Esophagus squamous epithelium (tissue), 5 donors: ENCODE results near the gene PSEN1. TPM values are rescaled to one million over a fixed set of nuclear protein-coding genes. Genes with fewer than 3 reads are reported as not detected.
A peak's percentile ranks its signal among the peaks of the same experiment; 100 is the strongest.

ENCODE experiments used
- DNase-seq: peaks from one replicate; lab custom pipeline; 2025; lab: John Stamatoyannopoulos, UW
- H3K27ac ChIP-seq, 4 donors: fragments of 200-600 bp; sonication (generic); one replicate each; pipeline ENCODE4 v1.5.1; 2016 to 2019; ENCODE audit warnings: mild to moderate bottlenecking in 1 of 4
- H3K27me3 ChIP-seq, 4 donors: fragments of 200-600 bp; sonication (generic); 1 replicate in 3 of 4; 2 replicates in 1 of 4; pipeline versions ENCODE4 v1.5.1 to v1.6.0; 2017 to 2021; ENCODE audit warnings: antibody characterized with exemption in 1 of 4
- H3K36me3 ChIP-seq, 3 donors: fragments of 200-600 bp; sonication (generic); one replicate each; pipeline ENCODE4 v1.5.1; 2016 to 2019
- H3K4me1 ChIP-seq, 3 donors: fragments of 200-600 bp; sonication (generic); one replicate each; pipeline ENCODE4 v1.5.1; 2017 to 2019
- H3K4me3 ChIP-seq, 4 donors: fragments of 200-600 bp; sonication (generic); 1 replicate in 3 of 4; 2 replicates in 1 of 4; pipeline ENCODE4 v1.5.1; 2016 to 2019; ENCODE audit warnings: mild to moderate bottlenecking in 2 of 4, moderate library complexity in 1 of 4
- H3K9me3 ChIP-seq, 3 donors: fragments of 200-600 bp; sonication (generic); one replicate each; pipeline ENCODE4 v1.5.1; 2016 to 2019
- POLR2A ChIP-seq, 4 donors: fragments of 450-650 bp; IDR thresholded peaks; one replicate each; pipeline ENCODE4 v1.6.1; 2017; ENCODE audit warnings: antibody characterized with exemption in 4 of 4, mild to moderate bottlenecking in 4 of 4, moderate library complexity in 3 of 4
- WGBS, 2 donors: methylation state at CpG; one replicate each; pipeline ENCODE4 v1.1.5; 2018; 5-methylcytosine and 5-hydroxymethylcytosine counted together
- intact Hi-C: fragments of 100-400 bp; cut with DNase I; formaldehyde crosslinking; loops from one replicate; pipeline ENCODE4 v1.15.0; 2022
- total RNA-seq, 4 donors: library from RNA; depleted of rRNA; stranded (reverse); fragments of >200 nt; gene quantifications; one replicate each; pipeline ENCODE4 v1.1.0, GENCODE V29; 2016
- TF ChIP-seq, protein P1 (sequence below), 6 experiments: fragments of 450-650 bp in 4 of 6; fragments of 200-600 bp in 2 of 6; sonication (generic) in 2 of 6; IDR thresholded peaks; one replicate each; pipeline ENCODE4 v1.5.1; 2016 to 2019; ENCODE audit warnings: antibody characterized with exemption in 6 of 6, mild to moderate bottlenecking in 4 of 6, moderate library complexity in 4 of 6
- donor health status: DM: yes; HTN: yes; CAD: no.

PSEN1 gene
- total RNA-seq, 4 donors from 2014 or later, result 34.6 to 49.8 (median 41.5) TPM

DNA sequence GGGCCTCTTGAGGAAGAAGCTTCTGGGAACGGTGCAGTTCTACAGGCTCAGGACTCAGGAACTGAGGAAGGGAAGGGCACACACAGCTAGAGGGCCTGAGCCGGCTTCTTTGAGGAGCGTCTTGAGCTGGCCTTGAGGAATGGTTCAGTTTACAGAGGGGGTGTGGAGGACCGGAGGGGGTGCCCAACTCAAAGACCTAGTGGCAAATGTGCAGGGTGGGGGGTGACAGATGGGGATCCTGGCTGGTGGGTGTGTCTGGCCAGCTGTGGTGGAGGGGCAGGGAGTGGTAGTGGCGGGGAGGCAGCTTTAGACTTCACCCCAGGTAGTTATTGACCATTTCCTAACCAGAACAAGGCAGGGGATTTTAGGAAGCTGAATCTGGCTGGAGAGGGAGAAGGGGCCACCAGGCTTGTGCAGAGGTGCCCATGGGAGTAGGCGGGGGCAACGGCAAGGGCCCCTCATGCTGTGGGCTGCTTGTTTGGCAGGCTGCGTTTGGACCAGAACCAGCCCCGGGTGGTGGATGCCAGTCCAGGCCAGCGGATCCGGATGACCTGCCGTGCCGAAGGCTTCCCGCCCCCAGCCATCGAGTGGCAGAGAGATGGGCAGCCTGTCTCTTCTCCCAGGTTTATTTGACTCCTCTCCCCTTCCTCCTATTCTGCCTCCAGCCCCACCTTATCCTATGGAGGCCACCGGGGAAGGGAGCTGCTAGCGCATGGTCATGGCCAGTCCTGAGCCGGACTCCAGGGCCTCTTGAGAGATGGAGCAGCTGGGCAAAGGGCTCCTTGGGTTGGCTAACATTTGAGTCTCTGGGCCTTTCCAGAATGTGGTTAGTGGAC lies 128.8 kb downstream of the PSEN1 start:
- 69 to 92% methylated on average over 4 to 12 of the region's 18 CpGs for WGBS, 2 donors
- peaks cover 6 to 10% (median 7%) of the 10 kb centered on the region in 3 donors for H3K4me1 ChIP-seq
- no peak overlapping the region for H3K4me3 ChIP-seq
- no peak for DNase-seq
- TF ChIP-seq POLR2A (IDR thresholded peaks at IDR 0.05), result no peak
- TF ChIP-seq, protein P1, sequence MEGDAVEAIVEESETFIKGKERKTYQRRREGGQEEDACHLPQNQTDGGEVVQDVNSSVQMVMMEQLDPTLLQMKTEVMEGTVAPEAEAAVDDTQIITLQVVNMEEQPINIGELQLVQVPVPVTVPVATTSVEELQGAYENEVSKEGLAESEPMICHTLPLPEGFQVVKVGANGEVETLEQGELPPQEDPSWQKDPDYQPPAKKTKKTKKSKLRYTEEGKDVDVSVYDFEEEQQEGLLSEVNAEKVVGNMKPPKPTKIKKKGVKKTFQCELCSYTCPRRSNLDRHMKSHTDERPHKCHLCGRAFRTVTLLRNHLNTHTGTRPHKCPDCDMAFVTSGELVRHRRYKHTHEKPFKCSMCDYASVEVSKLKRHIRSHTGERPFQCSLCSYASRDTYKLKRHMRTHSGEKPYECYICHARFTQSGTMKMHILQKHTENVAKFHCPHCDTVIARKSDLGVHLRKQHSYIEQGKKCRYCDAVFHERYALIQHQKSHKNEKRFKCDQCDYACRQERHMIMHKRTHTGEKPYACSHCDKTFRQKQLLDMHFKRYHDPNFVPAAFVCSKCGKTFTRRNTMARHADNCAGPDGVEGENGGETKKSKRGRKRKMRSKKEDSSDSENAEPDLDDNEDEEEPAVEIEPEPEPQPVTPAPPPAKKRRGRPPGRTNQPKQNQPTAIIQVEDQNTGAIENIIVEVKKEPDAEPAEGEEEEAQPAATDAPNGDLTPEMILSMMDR (IDR thresholded peaks at IDR 0.05), result no peak
- intact Hi-C loops, result no loop called here
- no peaks in the 10 kb centered on the region for H3K27me3 ChIP-seq
- no peak overlapping the region for H3K27ac ChIP-seq
- peaks cover 0 to 7% (median 0%) of the 10 kb centered on the region in 3 donors for H3K36me3 ChIP-seq
- H3K9me3 ChIP-seq, result no peaks in the 10 kb centered on the region

DNA sequence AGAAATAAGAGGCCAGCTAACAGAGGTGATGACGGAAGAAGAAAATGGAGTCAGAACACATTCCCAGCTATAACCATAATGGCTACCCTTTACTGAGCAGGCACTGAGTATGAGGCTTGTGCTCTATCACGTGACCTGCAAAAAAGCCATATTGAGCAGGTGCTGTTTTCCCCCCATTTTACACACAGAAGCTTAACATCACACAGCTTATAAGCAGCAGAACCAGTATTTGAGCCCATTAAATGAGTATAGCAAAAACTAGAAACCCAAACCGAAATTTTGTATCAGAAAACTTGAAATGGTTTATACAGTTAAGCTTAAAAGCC lies 129.4 kb downstream of the PSEN1 start:
- 93 to 94% methylated on average over 3 of the region's 3 CpGs for WGBS, 2 donors

DNA sequence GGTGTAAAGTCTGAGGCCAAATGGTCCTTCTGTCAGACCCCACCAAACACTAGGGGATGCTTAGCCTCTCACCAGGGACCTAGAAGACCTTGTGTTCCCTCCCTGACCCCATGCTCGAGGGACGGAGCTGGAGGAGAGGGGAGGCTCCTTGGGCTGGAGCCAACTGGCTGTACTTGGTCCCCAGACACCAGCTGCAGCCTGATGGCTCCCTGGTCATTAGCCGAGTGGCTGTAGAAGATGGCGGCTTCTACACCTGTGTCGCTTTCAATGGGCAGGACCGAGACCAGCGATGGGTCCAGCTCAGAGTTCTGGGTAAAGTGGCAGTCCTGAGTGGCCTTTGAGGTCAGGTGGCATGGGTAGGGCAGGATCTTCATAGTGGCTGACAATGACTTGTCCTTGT lies 130.0 kb downstream of the PSEN1 start:
- Histone ChIP-seq H3K4me1 (peaks cover 6 to 15% (median 11%) of the 10 kb centered on the region in 3 donors), H3K9me3 (no peaks in the 10 kb centered on the region), H3K36me3 (peaks cover 0 to 7% (median 0%) of the 10 kb centered on the region in 3 donors), H3K27ac (no peak overlapping the region), H3K4me3 (no peak overlapping the region), H3K27me3 (no peaks in the 10 kb centered on the region)
- no peak for TF ChIP-seq POLR2A (IDR thresholded peaks at IDR 0.05)
- TF ChIP-seq, protein P1 (IDR thresholded peaks at IDR 0.05), result no peak
- no peak for DNase-seq
- intact Hi-C loops, result no loop called here
- WGBS, 2 donors, result 90 to 100% methylated on average over 2 to 3 of the region's 7 CpGs

More for the DNA sequence above, 129.4 kb downstream of the PSEN1 start:
- Histone ChIP-seq H3K9me3 (no peaks in the 10 kb centered on the region), H3K27me3 (no peaks in the 10 kb centered on the region), H3K4me3 (no peak overlapping the region), H3K27ac (no peak overlapping the region), H3K4me1 (peaks cover 6 to 15% (median 11%) of the 10 kb centered on the region in 3 donors), H3K36me3 (peaks cover 0 to 7% (median 0%) of the 10 kb centered on the region in 3 donors)
- TF ChIP-seq POLR2A (IDR thresholded peaks at IDR 0.05), result no peak
- no peak for DNase-seq
- intact Hi-C loops, result no loop called here

DNA sequence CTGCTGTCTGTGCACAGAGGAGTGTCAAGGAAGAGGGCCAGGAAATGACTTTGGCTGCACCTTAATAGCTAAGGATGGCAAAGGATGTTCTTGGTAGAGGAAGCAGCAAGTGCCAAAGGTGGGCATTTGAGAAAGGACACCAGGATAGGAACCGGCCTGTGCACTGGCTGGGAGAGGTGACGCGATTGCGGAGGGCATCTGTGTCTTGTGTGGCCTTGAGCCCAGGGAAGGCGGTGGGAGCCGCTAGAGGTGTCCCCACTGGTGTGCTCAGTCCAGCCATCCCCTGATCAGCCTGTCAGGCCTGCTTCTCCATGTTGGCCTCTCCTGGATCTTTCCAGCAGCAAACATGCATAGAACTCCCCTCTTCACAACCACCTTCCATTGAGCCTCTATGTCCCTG lies 131.2 kb downstream of the PSEN1 start:
- Histone ChIP-seq H3K4me3 (no peak overlapping the region), H3K4me1 (peaks cover 6 to 19% (median 11%) of the 10 kb centered on the region in 3 donors), H3K36me3 (peaks cover 0 to 9% (median 0%) of the 10 kb centered on the region in 3 donors), H3K27me3 (no peaks in the 10 kb centered on the region), H3K9me3 (no peaks in the 10 kb centered on the region), H3K27ac (no peak overlapping the region)
- TF ChIP-seq, protein P1 (IDR thresholded peaks at IDR 0.05), result no peak
- TF ChIP-seq POLR2A (IDR thresholded peaks at IDR 0.05), result no peak
- no peak for DNase-seq
- WGBS, 2 donors, result 93 to 95% methylated on average over 6 of the region's 6 CpGs
- intact Hi-C loops, result no loop called here

DNA sequence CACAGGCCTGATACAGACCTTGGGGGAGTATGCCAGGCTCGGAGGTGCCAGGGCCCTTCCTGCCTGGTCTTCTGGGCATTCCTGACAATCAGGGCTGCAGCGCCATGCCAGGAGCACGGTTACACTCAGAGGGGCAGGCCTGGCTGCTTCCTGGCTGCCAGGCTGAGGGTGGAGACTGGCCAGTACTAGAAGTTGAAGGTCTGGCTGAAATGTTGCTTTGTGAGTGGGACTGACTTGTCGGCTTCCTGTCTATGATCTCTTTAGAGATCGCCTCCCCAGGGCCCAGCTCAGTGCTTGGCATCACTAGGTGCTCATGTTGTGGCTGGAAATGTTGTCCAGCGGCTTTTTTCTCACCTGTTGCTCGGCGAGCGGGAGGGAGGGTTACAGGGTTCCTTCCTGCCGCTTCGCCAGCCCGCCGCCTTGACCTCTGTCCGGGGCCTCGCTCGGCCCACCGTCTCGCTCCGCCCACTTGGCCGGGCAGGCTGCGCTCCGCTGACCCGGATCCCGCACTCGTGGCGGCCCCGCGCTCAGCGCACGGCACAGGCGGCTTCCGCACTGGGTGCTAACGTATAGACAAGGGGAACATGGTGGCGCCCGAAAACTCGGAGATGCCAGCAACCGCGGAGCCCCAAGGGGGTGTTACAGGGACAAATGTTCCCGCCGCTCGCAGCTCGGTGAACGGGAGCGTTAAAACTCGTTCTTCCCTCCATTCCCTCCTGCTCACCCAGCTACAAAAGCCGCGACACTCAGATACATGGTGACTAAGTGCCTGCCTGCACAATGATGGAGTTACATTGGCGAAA lies 133.6 kb downstream of the PSEN1 start:
- H3K9me3 ChIP-seq, result no peaks in the 10 kb centered on the region
- H3K4me1 ChIP-seq, result peaks cover 6 to 21% (median 11%) of the 10 kb centered on the region in 3 donors
- DNase-seq, result no peak
- H3K27ac ChIP-seq, result peak overlapping the region in 3 of 4 donors; percentile 41 to 52 (median 47)
- H3K36me3 ChIP-seq, result peaks cover 0 to 26% (median 8%) of the 10 kb centered on the region in 3 donors
- intact Hi-C loops, result no loop called here
- WGBS, 2 donors, result 6 to 12% methylated on average over 18 to 38 of the region's 48 CpGs
- TF ChIP-seq POLR2A (IDR thresholded peaks at IDR 0.05), result no peak
- no peaks in the 10 kb centered on the region for H3K27me3 ChIP-seq
- H3K4me3 ChIP-seq, result peak overlapping the region; percentile 27 to 66 (median 44)
